Posterior vena cava (tissue), 2 donors: ENCODE data around the gene BMP3. TPM values are rescaled to one million over a fixed set of nuclear protein-coding genes. Genes with fewer than 3 reads are reported as not detected.

Experiments used
- DNase-seq: peaks from one replicate; pipeline ENCODE4 v3.0.0-alpha.2; 2020; ENCODE audit warnings: low spot score
- intact Hi-C, 2 donors: fragments of 100-400 bp; cut with DNase I; formaldehyde crosslinking; loops; one replicate each; pipeline versions ENCODE4 v1.14.1 to v1.14.2; 2022 to 2023
- total RNA-seq, 2 donors: library from RNA; stranded (reverse); fragmentation: NEBNext Ultra II Directional; extraction: Animal tissue kit (Norgen Biotek cat#: 25700); gene quantifications; one replicate each; pipeline ENCODE4 v1.2.1, GENCODE V29; 2021
- donor health status: DM: yes; HTN: yes; CAD: no.
- donor health status: DM: yes; HTN: yes; CAD: no.

The BMP3 gene
- total RNA-seq, 2 donors from 2014 or later, result 0.29 to 0.88 TPM

DNA sequence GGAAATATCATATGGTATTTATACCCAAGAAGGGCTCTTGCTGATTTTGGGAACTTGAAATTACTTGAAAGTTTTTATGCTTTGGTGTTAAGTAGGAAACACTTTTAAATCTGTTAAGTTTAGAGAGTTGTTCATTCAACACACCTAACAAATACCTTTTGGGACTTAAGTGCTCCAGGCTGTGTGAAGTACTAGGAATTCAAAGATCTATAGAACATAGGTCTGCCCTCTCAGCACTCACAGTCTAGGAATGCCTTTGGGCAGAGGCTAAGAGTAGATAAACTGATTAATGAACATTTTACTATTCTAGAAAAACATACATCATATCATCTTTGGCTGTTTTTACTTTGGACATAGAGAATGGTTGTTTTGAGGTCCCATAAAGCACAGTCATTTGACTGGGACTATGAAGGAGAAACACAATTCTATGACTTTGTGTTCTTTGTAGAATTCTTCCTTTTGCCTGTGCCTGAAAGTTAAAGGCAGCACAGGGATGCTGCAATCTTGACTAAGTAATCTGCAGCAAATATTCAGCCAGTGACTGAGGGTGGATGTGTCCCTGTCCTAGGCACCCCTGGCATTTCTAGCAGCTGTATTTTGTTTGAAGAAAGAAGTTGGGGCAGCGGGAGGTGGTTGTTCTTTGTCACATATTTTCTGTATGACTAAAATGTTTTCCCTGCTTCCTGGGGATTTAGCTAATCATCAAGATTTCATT is 8.3 kb downstream of the BMP3 start:
- intact Hi-C loops, result no loop called here
- no peak for DNase-seq

DNA sequence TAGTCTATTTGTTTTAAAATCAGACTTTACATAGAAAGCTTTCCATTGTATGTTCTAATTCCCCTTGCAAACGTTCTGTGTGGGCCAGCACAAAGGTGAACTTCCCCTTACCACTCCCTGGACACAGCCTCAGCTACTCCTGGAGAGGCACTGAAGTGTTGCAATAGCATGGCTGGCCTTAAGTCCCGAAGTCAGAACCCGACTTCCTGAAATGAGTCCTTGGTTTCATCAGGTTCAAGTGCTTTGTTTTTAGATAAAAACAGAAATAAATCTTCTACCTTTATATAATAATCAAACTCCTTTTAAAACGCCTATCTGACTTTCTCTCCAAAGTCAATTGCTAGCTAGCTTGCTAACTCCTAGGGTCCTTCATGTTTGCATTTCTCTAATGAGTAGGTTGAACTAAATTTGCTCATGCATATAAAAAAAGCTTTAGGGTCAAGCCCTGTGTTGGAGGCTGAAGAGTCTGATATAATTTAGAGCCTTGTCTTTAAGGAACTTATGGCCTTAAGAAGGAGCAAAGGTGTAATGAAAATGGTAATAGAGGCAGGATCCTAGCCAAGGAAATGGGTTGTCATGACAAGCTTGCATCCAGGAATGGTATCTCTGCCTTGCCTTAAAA is 9.0 kb downstream of the BMP3 start:
- DNase-seq, result no peak
- intact Hi-C loops, result no loop called here

DNA sequence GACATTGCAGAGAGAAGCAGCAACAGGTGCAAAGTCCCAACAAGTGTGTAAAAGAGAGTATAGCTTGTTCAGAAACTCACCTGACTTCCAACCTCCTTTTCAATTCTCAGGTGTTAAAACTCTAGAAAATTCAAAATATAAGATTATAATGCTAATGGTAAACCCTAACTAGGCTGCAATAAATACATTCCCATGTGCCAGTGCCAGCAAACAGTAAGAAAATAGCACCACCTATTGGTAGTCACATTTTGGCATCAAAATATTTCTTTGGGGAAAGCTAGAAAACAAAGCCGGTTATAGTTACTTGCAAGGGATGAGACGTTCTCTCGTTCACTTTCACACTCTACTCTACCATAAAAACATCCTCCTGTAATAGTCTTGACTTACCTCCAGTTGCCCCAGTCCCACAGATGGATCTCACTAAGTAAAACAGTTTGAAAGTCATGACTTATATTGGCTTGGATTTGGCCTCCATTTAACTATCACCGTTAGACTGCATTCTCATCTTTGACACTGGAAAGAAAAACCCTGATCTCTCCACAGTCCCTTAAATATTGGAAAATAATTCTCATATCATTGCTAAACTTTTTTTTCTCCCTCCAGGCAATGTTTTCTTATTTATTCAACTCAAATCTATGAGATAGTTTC is 9.6 kb downstream of the BMP3 start:
- intact Hi-C loops, result no loop called here
- no peak for DNase-seq

DNA sequence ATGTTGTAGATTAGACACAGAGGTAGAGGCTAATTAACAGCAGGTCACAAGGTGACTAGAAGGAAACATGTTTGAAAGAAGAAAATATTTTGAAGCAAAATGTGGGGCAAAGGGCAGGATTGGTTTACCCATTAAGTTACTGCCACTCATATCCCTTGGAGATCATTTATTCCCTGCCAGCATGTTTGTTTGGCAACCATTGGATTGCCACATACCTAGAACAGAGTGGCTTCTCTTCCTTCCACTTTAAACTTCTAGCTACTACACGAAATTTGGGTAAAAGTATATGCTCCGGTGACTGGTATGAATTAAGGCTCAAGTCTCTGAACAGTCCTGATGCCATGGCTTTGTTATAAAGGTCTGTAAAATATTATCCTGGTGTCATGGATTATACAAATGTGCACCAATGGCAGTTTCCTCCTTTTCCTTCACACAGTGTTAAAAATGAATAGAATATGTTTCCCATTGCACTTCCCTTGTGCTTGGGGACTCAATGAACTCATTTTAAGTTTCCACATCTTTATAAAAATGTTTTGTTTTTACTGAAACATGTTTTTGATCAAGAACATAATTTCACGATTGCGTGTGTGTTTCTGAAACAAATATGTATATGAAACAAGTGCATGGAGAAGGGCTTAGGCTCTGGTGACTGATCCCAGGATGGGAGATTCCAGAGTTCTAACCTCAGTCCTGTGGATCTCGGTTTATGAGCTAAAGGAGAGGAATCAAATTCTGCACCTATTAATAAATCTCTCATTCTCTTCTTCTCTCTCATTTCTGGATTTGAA is 12.3 kb downstream of the BMP3 start:
- no peak for DNase-seq
- intact Hi-C loops, result no loop called here

DNA sequence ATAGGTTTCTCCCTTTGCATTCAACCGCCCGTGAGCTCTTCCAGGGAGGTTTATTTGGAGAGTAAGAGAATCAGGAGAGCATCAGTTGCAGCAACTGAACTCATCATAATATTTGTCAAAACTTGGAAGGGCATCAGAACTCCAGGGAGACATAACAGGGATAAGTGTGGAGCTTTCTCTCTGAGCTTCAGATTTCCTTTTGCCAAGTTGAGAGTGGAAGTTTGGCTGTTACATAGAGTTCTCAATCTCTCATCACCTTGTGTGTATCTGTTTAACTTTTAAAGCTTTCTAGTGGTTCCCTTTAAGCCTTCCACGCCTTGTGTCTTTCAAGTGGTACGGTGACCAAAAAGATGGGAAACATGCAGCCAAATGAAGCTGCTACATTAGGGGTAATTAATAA is 18.8 kb downstream of the BMP3 start:
- intact Hi-C loops, result no loop called here
- DNase-seq, result no peak

- DNase-seq, result no peak
- intact Hi-C loops, result no loop called here
Observed at GRCh38 chr4:81049907-81050306, 19.4 kb downstream of the BMP3 start.

- no peak for DNase-seq
- intact Hi-C loops, result no loop called here
Observed at GRCh38 chr4:81052119-81053068, 21.9 kb downstream of the BMP3 start.

GRCh38 chr4:81058621-81059020 is 28.1 kb downstream of the BMP3 start:
- no peak for DNase-seq
- intact Hi-C loops, result no loop called here

DNA sequence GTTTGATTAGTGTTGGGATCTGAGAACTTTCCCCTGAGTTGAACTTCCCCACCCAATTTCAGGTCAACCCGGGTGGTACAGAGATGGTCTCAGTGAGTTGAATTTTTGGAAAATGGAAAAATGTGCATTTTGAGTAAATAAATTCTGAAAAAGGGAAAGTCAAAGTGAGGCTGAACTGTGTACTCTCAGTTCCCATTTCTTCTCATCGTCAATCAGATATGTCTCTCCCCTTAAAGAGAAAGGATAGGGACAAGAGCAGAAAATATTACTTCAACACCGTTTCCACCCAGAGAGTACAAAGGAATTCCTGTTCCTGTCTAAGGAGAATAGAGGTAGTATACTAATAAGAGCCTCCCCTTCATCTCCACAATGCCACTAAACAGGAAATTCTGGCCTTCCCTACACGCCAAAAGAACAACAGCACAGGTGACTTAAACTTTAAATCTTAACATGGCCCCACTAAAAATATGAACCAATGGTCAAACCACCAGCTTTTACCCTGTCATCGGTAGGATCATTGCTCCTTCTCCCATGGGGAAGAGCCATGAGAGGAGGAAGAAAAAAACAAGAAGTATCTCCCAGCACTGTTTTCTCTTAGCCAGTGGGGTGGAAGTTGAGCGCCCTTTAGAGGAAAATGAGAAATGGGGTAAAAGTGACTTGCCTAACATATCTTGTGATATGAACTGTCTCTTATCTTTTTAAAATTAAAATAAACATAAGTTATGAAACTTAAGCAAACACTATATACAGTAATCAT is 30.3 kb downstream of the BMP3 start:
- no peak for DNase-seq
- intact Hi-C loops, result loop anchor here in 1 of 2 donors (10.0 kb wide), 1 partner anchor 294 kb away; no protein-coding TSS in a partner anchor

GRCh38 chr4:81061344-81061730 is 30.8 kb downstream of the BMP3 start:
- intact Hi-C loops, result loop anchor here in 1 of 2 donors (10.0 kb wide), 1 partner anchor 293 kb away; no protein-coding TSS in a partner anchor
- DNase-seq, result no peak

DNA sequence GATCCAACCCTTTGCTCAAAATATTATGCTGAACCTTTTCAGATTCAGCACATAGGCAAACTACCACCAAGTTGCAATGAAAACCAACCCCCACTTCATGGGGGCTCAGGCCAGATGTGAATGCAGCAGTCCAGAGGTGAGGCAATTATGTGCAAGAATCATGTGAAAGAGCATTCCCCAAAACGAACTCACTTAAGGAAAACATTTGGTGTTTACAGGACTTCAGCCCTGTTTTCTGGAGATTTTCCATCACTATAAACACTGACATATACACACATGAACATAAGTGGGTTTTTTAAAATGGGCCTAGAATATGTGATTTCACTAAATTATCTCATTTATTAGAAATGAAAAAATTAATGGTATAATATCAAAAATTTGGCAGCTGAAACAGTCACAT is 31.5 kb downstream of the BMP3 start:
- DNase-seq, result no peak
- intact Hi-C loops, result loop anchor here in 1 of 2 donors (10.0 kb wide), 1 partner anchor 293 kb away; no protein-coding TSS in a partner anchor

- no peak for DNase-seq
- intact Hi-C loops, result loop anchor here in 1 of 2 donors (10.0 kb wide), 1 partner anchor 289 kb away; no protein-coding TSS in a partner anchor
Observed at GRCh38 chr4:81065446-81065845, 34.9 kb downstream of the BMP3 start.

DNA sequence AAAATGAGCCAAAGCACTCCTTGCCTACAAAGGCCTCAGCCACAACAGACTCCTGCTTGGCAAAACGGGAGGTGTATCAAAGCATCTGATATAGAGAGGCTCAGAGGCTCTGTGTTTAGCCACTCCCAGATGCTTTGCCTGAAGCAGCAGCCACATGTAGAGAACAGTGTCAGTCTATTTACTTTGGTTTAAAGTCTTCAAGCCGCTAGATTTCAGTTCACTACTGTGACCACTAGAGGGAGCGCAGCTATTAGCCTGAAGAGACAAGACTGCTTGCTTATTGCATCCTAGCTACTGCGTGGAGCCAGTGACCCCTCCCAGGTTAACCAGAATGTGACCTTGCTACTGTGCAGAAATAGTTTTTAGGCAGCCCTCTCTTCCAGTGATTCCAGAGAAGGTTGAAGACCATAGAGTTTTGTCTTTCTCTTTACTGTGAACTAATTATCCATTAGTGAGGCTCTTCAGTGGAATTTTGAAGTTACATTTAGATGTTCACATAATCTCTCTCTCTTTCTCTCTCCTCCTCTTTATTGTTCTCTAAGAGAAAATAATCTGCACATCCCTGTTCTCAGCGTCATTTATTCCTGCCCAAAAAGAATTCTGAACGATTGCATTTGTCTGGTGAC is 39.3 kb downstream of the BMP3 start:
- intact Hi-C loops, result loop anchor here in 1 of 2 donors (10.0 kb wide), 1 partner anchor 285 kb away; no protein-coding TSS in a partner anchor

GRCh38 chr4:81071013-81071412 is 40.5 kb downstream of the BMP3 start:
- intact Hi-C loops, result no loop called here
- DNase-seq, result no peak

More for the DNA sequence above, 39.3 kb downstream of the BMP3 start:
- DNase-seq, result peak; percentile 68

DNA sequence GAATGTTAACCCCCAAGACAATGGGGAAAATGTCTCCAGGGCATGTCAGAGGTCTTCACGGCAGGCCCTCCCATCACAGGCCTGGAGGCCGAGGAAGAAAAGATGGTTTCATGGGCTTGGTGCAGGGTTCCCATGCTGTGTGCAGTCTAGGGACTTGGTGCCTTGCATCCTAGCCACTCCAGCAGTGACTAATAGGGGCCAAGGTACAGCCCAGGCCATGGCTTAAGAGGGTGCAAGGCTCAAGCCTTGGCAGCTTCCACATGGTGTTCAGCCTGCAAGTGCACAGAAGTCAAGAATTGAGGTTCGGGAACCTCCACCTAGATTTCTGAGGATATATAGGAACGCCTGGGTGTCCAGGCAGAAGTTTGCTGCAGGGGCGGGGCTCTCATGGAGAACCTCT is 50.6 kb downstream of the BMP3 start:
- no peak for DNase-seq
- intact Hi-C loops, result no loop called here

DNA sequence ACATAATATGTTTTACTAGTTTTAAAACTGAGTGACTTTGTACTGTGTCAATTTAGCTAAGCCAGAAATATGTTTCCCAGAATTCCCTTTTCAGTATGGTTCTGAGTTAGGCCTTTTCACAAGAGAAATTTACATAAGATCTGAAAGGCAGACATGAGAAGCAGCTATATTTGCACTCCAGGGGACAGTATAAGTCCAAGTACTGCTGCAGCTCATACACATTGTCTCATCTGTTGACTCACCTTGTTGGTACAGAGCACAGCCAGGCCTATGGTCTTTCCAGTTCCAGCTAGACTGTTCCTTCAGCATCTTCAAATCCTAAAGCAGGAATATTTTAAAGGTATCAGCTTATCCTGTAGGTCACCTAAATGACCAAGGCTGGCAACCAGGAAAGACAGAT is 53.5 kb downstream of the BMP3 start:
- intact Hi-C loops, result no loop called here

DNA sequence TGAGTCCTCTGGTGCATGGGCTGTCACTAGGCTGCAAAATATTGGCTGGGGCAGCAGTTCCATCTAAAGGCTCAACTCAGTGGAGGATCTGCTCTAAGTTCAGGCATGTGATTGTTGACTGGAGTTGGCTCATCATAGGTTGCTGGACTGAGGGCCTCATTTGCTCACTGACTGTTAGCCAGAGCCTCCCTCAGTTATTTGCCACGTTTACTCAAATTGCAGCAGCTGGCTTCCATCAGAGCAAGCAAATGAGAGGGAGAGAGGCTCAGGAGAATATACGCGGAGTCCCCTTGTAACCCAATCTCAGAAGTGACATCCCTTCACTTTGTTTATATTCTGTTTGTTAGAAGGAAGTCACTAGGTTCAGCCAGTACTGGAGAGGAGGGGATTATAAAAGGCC is 54.1 kb downstream of the BMP3 start:
- no peak for DNase-seq
- intact Hi-C loops, result no loop called here

More for the DNA sequence above, 53.5 kb downstream of the BMP3 start:
- DNase-seq, result no peak
